ENCODE results near the gene EBF3. TPM values are rescaled to one million over a fixed set of nuclear protein-coding genes. Genes with fewer than 3 reads are reported as not detected.

The EBF3 gene
- total RNA-seq, 1 experiment from 2014 or later: 56.2 TPM

GRCh38 chr10:129959544-129960480 lies 4.3 kb downstream of the EBF3 start:
- H3K9me3 ChIP-seq (ENCODE audit: low read depth, low read length, poor library complexity, severe bottlenecking): no peaks in the 10 kb centered on the region
- no peak for TF ChIP-seq CTCF (conservative IDR thresholded peaks at IDR 0.05; ENCODE audit: low read depth, low read length)
- TF ChIP-seq EZH2 (IDR thresholded peaks at IDR 0.05; ENCODE audit: borderline replicate concordance, low read depth, low read length, poor library complexity, severe bottlenecking): no peak
- POLR2A ChIA-PET (ENCODE audit: low non-redundant PET): interaction anchor here (0.7 kb wide), 1 partner anchor 74 kb away, joined by 3 read pairs; no protein-coding TSS in a partner anchor
- intact Hi-C loops (cut with micrococcal nuclease; ENCODE audit: unreplicated experiment): loop anchor here (5.0 to 10.0 kb wide), 5 partner anchors 68 to 1425 kb away; no protein-coding TSS in a partner anchor
- no peak for DNase-seq (ENCODE audit: low spot score)
- H3K27ac ChIP-seq (ENCODE audit: low read depth, low read length, poor library complexity, severe bottlenecking): peak overlapping the region; percentile 86
- no peaks in the 10 kb centered on the region for H3K27me3 ChIP-seq (replicated peaks; ENCODE audit: insufficient read depth, low read depth, low read length, poor library complexity)
- H3K4me3 ChIP-seq (ENCODE audit: low read depth, low read length, poor library complexity, severe bottlenecking): peak overlapping the region; percentile 79
- peaks cover 53% of the 10 kb centered on the region for H3K36me3 ChIP-seq (ENCODE audit: insufficient read depth, low read length, poor library complexity, severe bottlenecking)
- H3K4me1 ChIP-seq (ENCODE audit: insufficient read depth, low read length, poor library complexity, severe bottlenecking): peaks cover 54% of the 10 kb centered on the region
- CTCF ChIA-PET: no interaction called here
- no TSS peak for BruUV-seq (replicated peaks)

GRCh38 chr10:129958629-129959543 lies 5.2 kb downstream of the EBF3 start:
- TF ChIP-seq EZH2 (IDR thresholded peaks at IDR 0.05; ENCODE audit: borderline replicate concordance, low read depth, low read length, poor library complexity, severe bottlenecking) (no peak), CTCF (conservative IDR thresholded peaks at IDR 0.05; ENCODE audit: low read depth, low read length) (no peak)
- CTCF ChIA-PET: interaction anchor here (1.2 to 1.6 kb wide), 2 partner anchors 70 to 105 kb away, joined by 3 to 5 read pairs; no protein-coding TSS in a partner anchor
- Histone ChIP-seq H3K27me3 (replicated peaks; ENCODE audit: insufficient read depth, low read depth, low read length, poor library complexity) (no peaks in the 10 kb centered on the region), H3K4me3 (ENCODE audit: low read depth, low read length, poor library complexity, severe bottlenecking) (peak overlapping the region; percentile 0), H3K27ac (ENCODE audit: low read depth, low read length, poor library complexity, severe bottlenecking) (peak overlapping the region; percentile 10), H3K9me3 (ENCODE audit: low read depth, low read length, poor library complexity, severe bottlenecking) (no peaks in the 10 kb centered on the region), H3K4me1 (ENCODE audit: insufficient read depth, low read length, poor library complexity, severe bottlenecking) (peaks cover 63% of the 10 kb centered on the region), H3K36me3 (ENCODE audit: insufficient read depth, low read length, poor library complexity, severe bottlenecking) (peaks cover 53% of the 10 kb centered on the region)
- no TSS peak for BruUV-seq (replicated peaks)
- DNase-seq (ENCODE audit: low spot score): no peak
- intact Hi-C loops (cut with micrococcal nuclease; ENCODE audit: unreplicated experiment): no loop called here
- POLR2A ChIA-PET (ENCODE audit: low non-redundant PET): no interaction called here

DNA sequence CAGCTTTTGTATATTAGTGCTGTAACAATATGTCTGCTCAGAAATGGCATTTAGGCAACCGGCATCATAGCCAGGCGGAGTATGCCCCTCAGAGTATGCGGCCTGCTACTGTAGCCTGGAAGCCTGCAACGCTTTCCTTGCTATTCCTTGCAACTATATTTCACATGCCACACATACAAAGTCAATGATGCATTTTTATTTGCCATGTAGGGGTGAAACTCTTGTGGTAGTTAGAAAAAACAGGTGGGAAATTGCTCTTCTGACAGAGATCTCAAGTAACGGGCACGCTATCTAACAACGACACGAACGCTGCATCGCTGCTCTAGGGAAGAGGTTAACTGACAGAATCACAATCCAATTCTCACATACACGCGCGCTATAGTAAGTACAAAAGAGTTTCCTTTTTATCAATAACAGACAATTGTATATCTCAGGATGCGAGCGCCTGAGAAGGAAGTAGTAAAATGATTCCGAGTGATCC lies 5.9 kb downstream of the EBF3 start:
- TF ChIP-seq CTCF (conservative IDR thresholded peaks at IDR 0.05; ENCODE audit: low read depth, low read length) (peak; percentile 56), EZH2 (IDR thresholded peaks at IDR 0.05; ENCODE audit: borderline replicate concordance, low read depth, low read length, poor library complexity, severe bottlenecking) (no peak)
- no TSS peak for BruUV-seq (replicated peaks)
- Histone ChIP-seq H3K4me3 (ENCODE audit: low read depth, low read length, poor library complexity, severe bottlenecking) (peak overlapping the region; percentile 0), H3K36me3 (ENCODE audit: insufficient read depth, low read length, poor library complexity, severe bottlenecking) (peaks cover 53% of the 10 kb centered on the region), H3K27me3 (replicated peaks; ENCODE audit: insufficient read depth, low read depth, low read length, poor library complexity) (no peaks in the 10 kb centered on the region), H3K9me3 (ENCODE audit: low read depth, low read length, poor library complexity, severe bottlenecking) (no peaks in the 10 kb centered on the region), H3K27ac (ENCODE audit: low read depth, low read length, poor library complexity, severe bottlenecking) (no peak overlapping the region), H3K4me1 (ENCODE audit: insufficient read depth, low read length, poor library complexity, severe bottlenecking) (peaks cover 70% of the 10 kb centered on the region)
- DNase-seq (ENCODE audit: low spot score): peak; percentile 61
- ChIA-PET CTCF (interaction anchor here (1.2 to 1.6 kb wide), 2 partner anchors 69 to 104 kb away, joined by 3 to 5 read pairs; no protein-coding TSS in a partner anchor), POLR2A (ENCODE audit: low non-redundant PET) (no interaction called here)
- intact Hi-C loops (cut with micrococcal nuclease; ENCODE audit: unreplicated experiment): no loop called here

Data from A673 (cell line).